GM19193 (cell line): ENCODE results near the gene ABT1.

Experiments used
- POLR2A ChIP-seq: IDR thresholded peaks from 4 replicates; pipeline ENCODE4 v1.6.1; 2011; ENCODE audit not compliant: insufficient read depth, insufficient read length; ENCODE audit errors: extremely low read depth

The ABT1 gene

DNA sequence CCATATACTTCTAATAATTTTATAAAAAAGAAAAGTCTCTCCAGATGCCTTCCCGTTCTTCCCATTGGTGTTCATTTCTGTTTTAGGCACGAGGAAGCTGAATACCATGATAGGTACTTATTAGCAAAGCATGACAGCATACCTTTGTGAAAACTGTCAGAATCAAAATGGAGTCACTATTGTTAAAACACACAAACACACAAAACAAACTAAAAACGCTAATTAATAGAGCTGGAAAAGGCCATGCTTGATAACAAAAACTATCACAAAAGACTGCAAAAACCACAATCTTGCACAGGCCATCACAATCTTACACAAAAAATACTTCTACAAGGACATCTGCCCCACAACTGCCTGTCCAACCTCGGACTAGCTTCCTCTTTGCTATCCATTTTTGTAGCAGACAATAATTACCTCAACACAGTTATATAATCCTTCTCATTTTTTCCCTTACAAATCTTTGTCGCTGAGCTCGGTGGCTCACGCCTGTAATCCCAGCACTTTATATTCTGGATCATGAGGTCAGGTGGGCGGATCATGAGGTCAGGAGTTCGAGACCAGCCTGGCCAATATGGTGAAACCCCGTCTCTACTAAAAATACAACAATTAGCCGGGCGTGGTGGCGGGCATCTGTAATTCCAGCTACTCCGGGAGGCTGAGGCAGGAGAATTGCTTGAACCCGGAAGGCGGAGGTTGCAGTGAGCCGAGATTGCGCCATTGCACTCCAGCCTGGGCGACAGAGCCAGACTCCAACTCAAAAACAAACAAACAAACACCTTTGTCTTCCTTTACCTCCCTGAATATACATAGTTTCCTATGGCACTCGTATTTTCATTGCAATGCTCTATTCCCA is 3.2 kb upstream of the ABT1 start:
- no peak for TF ChIP-seq POLR2A

DNA sequence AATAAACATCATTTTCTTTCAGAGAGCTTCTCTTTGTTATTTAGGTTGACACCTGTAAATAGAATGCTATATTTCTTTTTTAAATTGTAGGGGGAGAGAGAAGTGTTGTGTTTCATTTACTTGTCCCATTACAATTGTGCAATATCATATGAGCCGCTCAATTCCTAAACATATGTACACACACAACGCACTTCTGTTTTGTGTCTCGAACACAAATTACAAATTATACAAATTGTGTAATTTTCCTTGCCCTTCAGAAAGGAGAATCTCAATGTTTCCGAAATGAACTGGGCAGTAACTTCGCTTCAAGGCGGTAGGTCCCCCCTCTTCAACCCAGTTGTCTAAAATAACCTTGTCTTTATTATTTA is 2.6 kb upstream of the ABT1 start:
- TF ChIP-seq POLR2A, result no peak

DNA sequence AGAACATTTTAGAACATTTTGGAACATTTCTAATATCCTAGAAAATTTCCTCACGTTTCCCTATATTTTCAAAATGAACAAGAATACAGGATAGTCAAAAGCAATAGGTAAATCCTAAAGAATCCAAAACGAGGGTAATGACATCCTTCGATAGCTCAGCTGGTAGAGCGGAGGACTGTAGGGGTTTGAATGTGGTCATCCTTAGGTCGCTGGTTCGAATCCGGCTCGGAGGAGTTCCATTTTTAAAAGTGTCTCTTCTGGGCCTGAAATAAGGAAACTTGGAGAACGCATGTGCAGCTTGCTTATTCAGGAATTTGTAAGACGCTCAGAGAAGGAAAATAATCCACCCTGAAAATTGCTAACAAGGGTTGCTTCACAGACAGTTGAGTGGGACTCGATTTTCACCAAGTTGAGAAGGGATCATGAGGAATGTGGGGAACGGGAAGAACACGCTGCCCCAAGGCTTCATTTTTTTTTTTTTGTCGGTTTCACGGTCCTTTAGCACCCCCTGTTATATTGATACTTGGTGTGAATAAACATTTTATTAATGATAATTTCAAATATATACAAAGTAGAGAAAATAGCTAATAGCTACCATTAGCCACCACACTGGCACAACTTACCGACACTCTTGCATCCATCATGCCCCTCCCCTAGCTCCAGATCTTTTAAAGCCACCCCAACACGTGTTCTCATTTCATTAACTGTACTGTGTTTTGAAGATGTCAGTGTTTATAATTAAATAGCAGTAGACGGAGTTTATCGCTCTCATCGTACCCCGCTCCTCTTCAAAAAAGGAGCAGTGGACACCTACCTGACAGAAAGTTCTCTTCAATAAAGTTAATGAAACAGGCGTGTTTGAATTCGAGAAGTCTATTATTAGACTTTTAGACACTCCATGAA is 1.8 kb upstream of the ABT1 start:
- no peak for TF ChIP-seq POLR2A

DNA sequence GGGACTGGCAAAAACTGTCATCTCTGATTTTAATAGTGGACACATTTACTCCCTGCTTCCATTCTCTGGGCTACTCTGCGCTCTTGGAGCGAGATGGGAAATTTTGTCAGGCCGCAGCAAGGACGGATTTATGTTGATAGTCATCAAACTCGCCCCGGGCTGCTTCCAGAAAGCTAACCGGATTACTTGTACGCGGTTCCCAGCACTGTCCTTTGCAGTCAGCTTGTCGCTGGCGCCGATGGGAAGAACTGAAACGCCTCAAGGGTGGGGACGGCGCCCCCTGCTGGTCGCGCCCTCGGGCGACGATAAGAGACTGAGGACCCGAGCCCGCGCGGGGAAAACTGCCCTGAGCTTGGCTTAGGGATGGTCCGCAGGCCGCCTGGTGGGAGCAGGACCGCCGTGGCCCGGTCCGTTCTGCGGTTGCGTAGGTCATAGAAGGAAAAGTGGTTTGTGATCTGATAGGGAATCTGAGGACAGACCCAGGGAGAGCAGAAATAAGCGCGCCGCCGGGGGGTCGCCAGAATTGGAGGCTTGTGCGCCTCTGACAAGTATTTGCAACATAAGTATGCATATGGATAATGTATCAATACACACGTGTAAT is 984 bp upstream of the ABT1 start:
- TF ChIP-seq POLR2A, result peak; percentile 40

DNA sequence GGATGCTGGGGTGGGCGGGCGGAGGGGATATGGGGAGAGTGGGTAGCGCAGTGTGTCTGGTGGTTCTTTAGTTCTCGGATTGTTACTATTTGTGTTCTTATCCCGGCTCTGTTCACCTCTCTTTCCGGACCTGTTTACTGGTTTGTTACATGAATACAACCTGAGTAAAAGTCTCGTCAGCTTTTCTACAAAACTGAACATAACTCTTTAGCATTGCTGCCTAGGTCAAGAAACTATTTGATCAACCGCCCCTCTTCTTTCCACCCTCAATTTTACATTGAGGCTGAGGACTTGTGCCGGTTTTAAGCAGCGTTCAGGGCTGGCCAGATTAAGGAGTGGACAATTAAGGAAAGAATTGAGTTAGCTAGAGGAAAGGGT is 625 bp downstream of the ABT1 start:
- TF ChIP-seq POLR2A, result no peak

DNA sequence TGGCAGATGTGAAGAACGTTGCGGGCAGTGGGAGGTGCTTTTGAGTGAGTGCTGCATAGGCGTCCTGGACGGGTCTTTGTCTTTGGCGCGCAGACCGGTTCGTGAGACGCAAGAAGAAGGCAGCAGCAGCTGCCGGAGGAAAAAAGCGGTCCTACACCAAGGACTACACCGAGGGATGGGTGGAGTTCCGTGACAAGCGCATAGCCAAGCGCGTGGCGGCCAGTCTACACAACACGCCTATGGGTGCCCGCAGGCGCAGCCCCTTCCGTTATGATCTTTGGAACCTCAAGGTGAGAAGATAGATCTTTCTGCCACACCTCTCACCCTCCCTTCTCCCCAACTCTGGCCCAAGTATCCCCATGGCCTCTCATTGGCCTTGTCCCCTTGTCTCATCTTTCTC is 1.1 kb downstream of the ABT1 start:
- TF ChIP-seq POLR2A, result no peak

DNA sequence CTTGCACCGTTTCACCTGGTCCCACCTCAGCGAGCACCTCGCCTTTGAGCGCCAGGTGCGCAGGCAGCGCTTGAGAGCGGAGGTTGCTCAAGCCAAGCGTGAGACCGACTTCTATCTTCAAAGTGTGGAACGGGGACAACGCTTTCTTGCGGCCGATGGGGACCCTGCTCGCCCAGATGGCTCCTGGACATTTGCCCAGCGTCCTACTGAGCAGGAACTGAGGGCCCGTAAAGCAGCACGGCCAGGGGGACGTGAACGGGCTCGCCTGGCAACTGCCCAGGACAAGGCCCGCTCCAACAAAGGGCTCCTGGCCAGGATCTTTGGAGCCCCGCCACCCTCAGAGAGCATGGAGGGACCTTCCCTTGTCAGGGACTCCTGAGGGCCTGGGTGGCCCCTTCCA is 1.5 kb downstream of the ABT1 start:
- TF ChIP-seq POLR2A, result no peak

DNA sequence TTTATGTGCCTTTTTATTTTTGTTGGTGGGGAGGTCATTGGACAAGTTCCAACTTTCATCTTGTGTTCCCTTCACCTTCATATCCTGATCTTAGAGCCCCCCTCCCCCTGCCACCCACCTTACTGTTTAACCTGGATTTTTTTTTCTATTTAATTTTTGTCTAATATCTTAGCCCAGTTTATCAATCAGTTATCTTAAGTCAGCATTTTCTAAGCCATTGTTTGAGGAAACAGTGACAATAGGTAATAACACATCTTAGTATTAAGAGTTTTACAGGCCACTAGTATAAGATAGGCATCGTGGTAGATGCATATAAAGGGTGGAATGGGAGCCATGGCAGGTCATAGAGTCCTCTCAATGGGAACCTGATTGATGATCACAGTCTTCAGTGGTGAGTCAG is 2.4 kb downstream of the ABT1 start:
- no peak for TF ChIP-seq POLR2A

DNA sequence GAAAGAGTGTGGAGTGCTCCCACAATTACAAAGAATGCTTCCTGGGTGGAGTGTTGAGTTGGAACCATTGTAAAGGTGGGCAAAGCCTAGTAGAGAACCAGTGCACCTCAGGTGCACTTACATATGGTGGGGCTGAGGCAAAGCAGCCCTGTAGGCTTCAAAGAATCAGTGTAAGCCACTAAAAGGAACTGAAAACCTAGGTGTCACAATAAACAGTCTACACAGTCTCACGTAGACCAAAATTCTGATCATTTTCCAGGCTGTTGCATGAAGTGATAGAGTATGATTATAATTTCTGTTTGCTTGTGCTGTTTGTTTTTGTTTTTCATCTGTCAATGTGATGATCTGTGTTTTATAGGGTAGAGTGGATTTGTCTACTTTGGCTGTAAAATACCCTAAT is 2.8 kb downstream of the ABT1 start:
- no peak for TF ChIP-seq POLR2A

DNA sequence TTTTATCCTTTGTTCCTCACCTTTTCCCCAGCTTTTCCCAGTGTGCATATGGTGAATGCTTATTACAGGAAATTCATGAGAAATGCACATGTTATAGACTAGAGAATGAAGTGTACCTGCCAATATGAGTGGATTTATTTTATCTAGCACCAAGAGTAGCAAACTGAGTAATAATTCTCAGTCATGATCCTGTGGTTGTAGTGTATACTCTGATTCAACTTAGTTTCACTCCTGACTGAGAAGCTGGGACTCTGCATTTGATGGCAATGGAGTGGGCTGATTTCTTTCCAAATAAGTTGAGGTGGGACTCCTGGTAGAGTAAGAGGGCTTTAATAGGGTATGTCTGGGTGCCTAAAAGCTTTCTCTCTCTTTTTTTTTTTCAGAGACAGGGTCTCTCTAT is 4.0 kb downstream of the ABT1 start:
- no peak for TF ChIP-seq POLR2A

DNA sequence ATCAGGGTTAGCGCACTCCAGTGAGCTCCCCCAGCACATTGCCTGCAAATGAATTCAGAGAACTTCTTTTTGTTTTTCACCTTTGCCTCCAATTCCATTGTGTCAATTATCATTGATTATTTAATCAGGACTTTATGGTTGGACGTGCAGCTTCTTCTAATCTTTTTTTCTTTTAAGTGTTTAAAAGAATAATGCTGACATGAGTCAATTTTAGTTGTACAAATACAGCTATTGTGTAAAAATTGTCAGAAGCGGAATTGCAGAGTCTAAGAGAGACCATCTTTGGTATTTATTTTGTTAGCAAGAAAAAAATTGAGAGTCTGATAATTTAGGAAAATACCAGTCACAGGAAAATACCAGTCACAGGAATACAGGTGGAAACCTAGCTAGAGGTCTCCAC is 5.5 kb downstream of the ABT1 start:
- no peak for TF ChIP-seq POLR2A

DNA sequence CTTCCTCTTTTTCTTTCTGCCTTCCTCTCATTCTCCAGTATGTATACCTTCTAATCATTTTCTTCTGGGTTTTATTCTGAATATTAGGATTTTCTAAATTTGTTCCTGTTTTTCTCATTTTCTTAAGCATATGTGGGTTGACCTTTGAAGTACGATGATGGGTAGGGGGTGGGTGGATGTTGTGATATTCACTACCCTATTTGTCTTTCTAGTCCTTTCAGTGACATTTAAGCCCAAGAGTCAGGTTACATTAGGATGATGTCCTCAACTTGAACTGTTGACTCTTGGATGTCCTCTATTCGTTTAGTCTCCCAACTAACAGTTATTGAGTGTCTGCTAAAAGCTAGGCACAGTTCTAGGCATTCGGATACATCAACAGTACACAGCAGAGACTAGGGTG is 7.3 kb downstream of the ABT1 start:
- no peak for TF ChIP-seq POLR2A

DNA sequence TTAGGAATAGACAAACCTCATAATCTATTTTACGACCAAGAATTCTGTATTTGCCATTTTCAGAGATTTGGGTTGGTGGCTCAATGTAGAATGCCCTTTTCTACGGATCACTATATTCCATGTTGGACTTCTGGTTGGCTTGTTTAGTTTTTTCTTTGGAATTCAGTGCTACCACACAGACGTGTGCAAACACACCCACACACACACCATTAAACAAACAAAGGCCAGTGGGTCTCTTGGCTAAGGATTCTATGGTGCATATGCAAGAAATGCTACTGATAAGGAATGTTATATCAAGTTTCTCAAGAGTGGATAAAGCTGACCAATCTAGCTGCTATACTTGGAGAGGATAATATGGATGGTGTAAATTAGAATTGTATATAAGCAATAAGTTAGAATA is 8.0 kb downstream of the ABT1 start:
- no peak for TF ChIP-seq POLR2A

DNA sequence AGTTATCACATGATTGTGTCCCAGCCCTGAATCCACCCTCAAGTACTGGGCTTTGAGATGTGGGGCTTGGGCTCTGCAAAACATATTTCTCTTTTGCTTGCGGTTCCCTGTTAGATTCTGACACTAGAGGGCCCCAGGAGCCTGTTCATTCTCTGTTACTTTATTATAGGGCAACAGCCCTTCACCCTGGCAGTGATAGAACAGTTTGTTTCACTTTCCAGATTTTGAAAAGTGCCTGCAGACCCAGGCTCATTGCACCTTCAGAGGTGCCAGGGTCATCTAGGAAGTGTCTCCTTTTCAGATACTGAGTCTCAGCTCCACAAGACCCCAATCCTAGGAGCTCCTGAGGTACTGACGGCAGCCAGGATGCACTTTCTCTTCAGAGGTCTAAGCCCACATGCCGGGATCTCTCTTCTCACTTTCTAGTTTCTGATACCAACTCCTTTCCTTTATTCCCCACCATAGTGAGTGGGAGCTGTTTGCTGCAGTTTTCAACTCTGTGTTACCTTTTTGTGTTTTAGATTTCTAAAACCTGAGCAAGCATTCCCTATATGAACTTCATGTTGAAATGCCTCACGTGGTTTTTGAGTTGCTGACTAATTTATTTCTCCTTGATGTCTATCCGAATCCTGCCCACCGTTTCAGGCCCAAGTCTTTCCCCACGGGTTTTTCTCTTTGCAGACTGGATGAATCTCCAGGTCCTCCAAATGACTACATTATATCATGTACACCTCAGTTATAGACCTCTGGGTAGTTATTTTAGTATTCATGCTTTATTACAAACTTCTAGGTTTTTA is 10.9 kb downstream of the ABT1 start:
- TF ChIP-seq POLR2A, result no peak

DNA sequence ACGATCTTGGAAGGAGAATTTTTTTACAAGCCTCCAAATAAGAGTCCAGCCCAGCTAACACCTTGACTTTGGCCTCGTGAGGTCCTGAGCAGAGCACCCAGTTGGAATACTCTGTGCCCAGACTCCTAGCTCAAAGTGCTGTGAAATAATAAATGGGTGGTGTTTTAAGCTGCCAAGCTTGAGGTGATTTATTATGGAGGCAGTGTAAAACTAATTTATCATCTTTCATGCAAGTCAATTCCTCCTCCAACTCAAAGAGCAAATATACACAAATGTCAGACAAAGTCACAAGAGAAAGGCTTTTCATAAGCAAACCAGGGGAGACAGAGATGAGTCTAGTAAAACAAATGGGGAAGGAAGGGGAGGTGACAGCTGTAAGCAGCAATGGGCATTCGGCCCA is 12.7 kb downstream of the ABT1 start:
- TF ChIP-seq POLR2A, result no peak
